Endothelial cell of umbilical vein (primary cell): ENCODE measurements around the gene HDAC4. TPM values are rescaled to one million over a fixed set of nuclear protein-coding genes. Genes with fewer than 3 reads are reported as not detected.

Source experiments
- BruUV-seq: library from RNA; stranded (reverse); fragments of 400-500 nt; replicated peaks from 2 replicates; lab custom pipeline; 2021; lab: Mats Ljungman, UMichigan
- CTCF ChIA-PET: fragments of 300-600, 350-600 bp; sonication (Branson Sonifier 250); formaldehyde crosslinking; loops from one replicate; lab custom pipeline; 2021; ENCODE audit warnings: antibody characterized with exemption, inconsistent platforms; lab: Charles Lee
- POLR2A ChIA-PET: fragments of 300-600, 350-600 bp; sonication (Branson Sonifier 250); formaldehyde crosslinking; loops from one replicate; lab custom pipeline; 2021; ENCODE audit warnings: antibody characterized with exemption, inconsistent platforms; lab: Charles Lee
- DNase-seq: peaks from one replicate; pipeline ENCODE4 v3.0.0-alpha.2; 2011; ENCODE audit warnings: low read depth, low spot score
- FAIRE-seq: peaks from 2 replicates; lab custom pipeline; 2011; peaks lifted over from hg19 to GRCh38; lab: Jason Lieb, UNC
- H2AFZ ChIP-seq: 2 replicates; pipeline ENCODE4 v1.6.0; 2012; ENCODE audit warnings: low read depth, low read length, control low read depth, inconsistent platforms
- H3K27ac ChIP-seq: 2 replicates; pipeline ENCODE4 v1.5.1; 2011; ENCODE audit warnings: low read depth, mild to moderate bottlenecking, control low read depth, low read length, moderate library complexity; ENCODE audit not compliant: insufficient read depth
- H3K27me3 ChIP-seq, 2 experiments: 2 replicates each; pipeline versions ENCODE4 v1.6.0 to v1.6.1; 2011; ENCODE audit warnings: low read length in 2 of 2, mixed read lengths in 1 of 2; ENCODE audit not compliant: control insufficient read depth in 2 of 2, insufficient read depth in 2 of 2
- H3K36me3 ChIP-seq, 2 experiments: 2 replicates in 1 of 2; 3 replicates in 1 of 2; pipeline ENCODE4 v1.5.1; 2011; ENCODE audit warnings: low read length in 2 of 2, mild to moderate bottlenecking in 1 of 2, moderate library complexity in 1 of 2; ENCODE audit not compliant: control insufficient read depth in 2 of 2, insufficient read depth in 2 of 2; ENCODE audit errors: extremely low read depth in 1 of 2
- H3K4me1 ChIP-seq: 3 replicates; pipeline ENCODE4 v1.5.1; 2011; ENCODE audit warnings: mild to moderate bottlenecking, low read length; ENCODE audit not compliant: control insufficient read depth, insufficient read depth; ENCODE audit errors: extremely low read depth
- H3K4me2 ChIP-seq: 2 replicates; pipeline ENCODE4 v1.6.1; 2011; ENCODE audit warnings: low read length, control low read depth, mixed read lengths; ENCODE audit not compliant: insufficient read depth
- H3K4me3 ChIP-seq, 3 experiments: fragments of 200-600 bp in 1 of 3; sonication (generic), shearing (Covaris generic) in 1 of 3; replicated peaks in 1 of 3; 2 replicates each; pipeline ENCODE4 v1.5.1; 2011 to 2016; ENCODE audit warnings: control low read depth in 3 of 3, low read length in 3 of 3, mild to moderate bottlenecking in 2 of 3, inconsistent platforms in 1 of 3, low read depth in 1 of 3, moderate library complexity in 1 of 3; ENCODE audit not compliant: insufficient read depth in 1 of 3
- H3K79me2 ChIP-seq: 2 replicates; pipeline ENCODE4 v1.6.0; 2012; ENCODE audit warnings: low read length, inconsistent platforms; ENCODE audit not compliant: control insufficient read depth, insufficient read depth
- H3K9ac ChIP-seq: replicated peaks from 2 replicates; pipeline ENCODE3; 2011; ENCODE audit warnings: low read length, control low read depth; ENCODE audit not compliant: insufficient read depth; ENCODE audit errors: extremely low read depth
- H3K9me1 ChIP-seq: replicated peaks from 3 replicates; pipeline ENCODE4 v1.6.0; 2011; ENCODE audit warnings: mild to moderate bottlenecking, low read length; ENCODE audit not compliant: control insufficient read depth, insufficient read depth; ENCODE audit errors: extremely low read depth
- H3K9me3 ChIP-seq: replicated peaks from 2 replicates; pipeline ENCODE4 v1.5.1; 2012; ENCODE audit warnings: low read length, inconsistent platforms; ENCODE audit not compliant: control insufficient read depth, insufficient read depth
- H4K20me1 ChIP-seq: replicated peaks from 2 replicates; pipeline ENCODE3; 2011; ENCODE audit warnings: mild to moderate bottlenecking, low read length; ENCODE audit not compliant: control insufficient read depth, insufficient read depth; ENCODE audit errors: extremely low read depth
- CTCF ChIP-seq, 2 donors: IDR thresholded peaks; 1 replicate in 1 of 2; 2 replicates in 1 of 2; pipeline ENCODE4 v1.5.1; 2011; ENCODE audit warnings: low read length in 2 of 2, mild to moderate bottlenecking in 2 of 2, moderate library complexity in 2 of 2, control low read depth in 1 of 2, inconsistent platforms in 1 of 2, low read depth in 1 of 2; ENCODE audit not compliant: insufficient read depth in 1 of 2; ENCODE audit errors: extremely low read depth in 1 of 2
- EZH2 ChIP-seq: IDR thresholded peaks from 2 replicates; pipeline ENCODE4 v1.6.1; 2012; ENCODE audit warnings: borderline replicate concordance, low read depth, mild to moderate bottlenecking, moderate library complexity, low read length, inconsistent platforms; ENCODE audit not compliant: severe bottlenecking
- FOS ChIP-seq: IDR thresholded peaks from 2 replicates; pipeline ENCODE4 v1.6.1; 2011; ENCODE audit warnings: mild to moderate bottlenecking, low read length, moderate library complexity, borderline replicate concordance; ENCODE audit not compliant: insufficient read depth
- GATA2 ChIP-seq: IDR thresholded peaks from 2 replicates; pipeline ENCODE4 v1.7.0; 2011; ENCODE audit warnings: low read depth, mild to moderate bottlenecking, moderate library complexity, mixed read lengths, low read length; ENCODE audit not compliant: insufficient read length, insufficient read depth
- JUN ChIP-seq: IDR thresholded peaks from 2 replicates; pipeline ENCODE4 v1.6.1; 2011; ENCODE audit warnings: borderline replicate concordance, low read depth; ENCODE audit not compliant: insufficient read length, insufficient read depth
- MYC ChIP-seq: IDR thresholded peaks from one replicate; pipeline ENCODE4 v1.6.1; 2011; ENCODE audit warnings: mild to moderate bottlenecking, low read depth, low read length
- POLR2A ChIP-seq: IDR thresholded peaks from 2 replicates; pipeline ENCODE4 v1.6.1; 2012; ENCODE audit warnings: low read depth, mild to moderate bottlenecking, control low read depth, low read length
- POLR2AphosphoS5 ChIP-seq: IDR thresholded peaks from 2 replicates; pipeline ENCODE4 v1.6.1; 2012; ENCODE audit warnings: low read depth, mild to moderate bottlenecking, control low read depth, low read length, moderate library complexity; ENCODE audit not compliant: insufficient read depth
- dilution Hi-C: fragments of 300-500 bp; cut with MboI; formaldehyde crosslinking; loops from one replicate; pipeline ENCODE4 v1.15.0; 2019; ENCODE audit warnings: low sequenced_read_pairs; ENCODE audit not compliant: extremely low pct_ligation_motif_present
- intact Hi-C: fragments of 100-400 bp; cut with micrococcal nuclease; formaldehyde crosslinking; loops from one replicate; pipeline ENCODE4 v1.10.0; 2022
- polyA plus RNA-seq, 4 experiments: library from polyadenylated mRNA; depleted of rRNA in 3 of 4; stranded (reverse) in 3 of 4; unstranded in 1 of 4; fragments of >200 nt; gene quantifications; 2 replicates each; pipeline versions ENCODE4 v1.2.1 to v1.2.3, GENCODE V29; 2011 to 2012; ENCODE audit warnings: missing spikeins in 1 of 4
- total RNA-seq: library from RNA; stranded (reverse); gene quantifications from 2 replicates; pipeline ENCODE4 v1.2.3, GENCODE V29; 2021
- TF ChIP-seq, protein P1 (sequence below): IDR thresholded peaks from 2 replicates; pipeline ENCODE4 v1.6.1; 2011; ENCODE audit not compliant: insufficient read depth, insufficient read length

HDAC4 gene
- total and polyA plus RNA-seq, 2 donors (not counting 3 experiments of a cell fraction or from before 2014, with no cell fraction given): 13.4 to 33.0 TPM

DNA sequence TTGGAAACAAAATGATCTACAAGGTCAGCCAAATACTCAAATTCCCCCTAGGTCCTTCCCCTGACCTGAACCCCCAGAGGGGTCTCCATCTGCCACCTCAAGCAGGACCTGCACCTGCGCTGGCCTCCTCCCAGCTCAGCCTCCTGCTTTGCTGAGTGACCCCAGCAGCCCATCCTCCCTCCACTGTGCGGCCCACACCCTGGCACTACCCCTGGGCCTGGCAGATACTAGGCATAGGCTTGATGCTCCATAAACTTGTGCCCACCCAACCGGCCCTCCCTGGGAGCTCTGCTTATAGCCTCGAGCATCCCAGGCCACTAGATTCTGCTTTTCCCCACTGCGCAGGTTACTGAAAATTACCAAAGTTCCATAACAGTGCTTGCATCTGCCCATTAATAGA is 156.2 kb downstream of the HDAC4 start:
- ChIA-PET POLR2A (no interaction called here), CTCF (no interaction called here)
- no TSS peak for BruUV-seq
- H4K20me1 ChIP-seq: no peaks in the 10 kb centered on the region
- peaks cover 4% of the 10 kb centered on the region for H3K4me1 ChIP-seq
- no peak overlapping the region for H3K4me3 ChIP-seq
- H3K79me2 ChIP-seq: no peaks in the 10 kb centered on the region
- intact Hi-C loops: no loop called here
- H3K9me3 ChIP-seq: no peaks in the 10 kb centered on the region
- H3K27me3 ChIP-seq: no peaks in the 10 kb centered on the region
- no peak overlapping the region for H3K4me2 ChIP-seq
- no peak for TF ChIP-seq POLR2A
- no peak for TF ChIP-seq CTCF (IDR thresholded peaks at IDR 0.05; ENCODE audit: extremely low read depth in 1 of 2, insufficient read depth in 1 of 2, low read depth in 1 of 2, low read length in 2 of 2)
- TF ChIP-seq GATA2: no peak
- TF ChIP-seq, protein P1, sequence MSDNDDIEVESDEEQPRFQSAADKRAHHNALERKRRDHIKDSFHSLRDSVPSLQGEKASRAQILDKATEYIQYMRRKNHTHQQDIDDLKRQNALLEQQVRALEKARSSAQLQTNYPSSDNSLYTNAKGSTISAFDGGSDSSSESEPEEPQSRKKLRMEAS: no peak
- TF ChIP-seq EZH2: no peak
- TF ChIP-seq POLR2AphosphoS5: no peak
- no peak for TF ChIP-seq MYC
- TF ChIP-seq JUN: no peak
- TF ChIP-seq FOS: no peak
- no peak overlapping the region for H3K9ac ChIP-seq
- no peak overlapping the region for H2AFZ ChIP-seq
- no peak overlapping the region for H3K27ac ChIP-seq
- no peaks in the 10 kb centered on the region for H3K9me1 ChIP-seq
- no peak for DNase-seq
- dilution Hi-C loops: no loop called here
- FAIRE-seq: no peak
- no peaks in the 10 kb centered on the region for H3K36me3 ChIP-seq
